Prostate gland (tissue), 2 donors: ENCODE data around the gene CST11. TPM values are rescaled to one million over a fixed set of nuclear protein-coding genes. Genes with fewer than 3 reads are reported as not detected.

Experiments
- DNase-seq: peaks from one replicate; pipeline ENCODE4 v3.0.0-alpha.2; 2019; ENCODE audit warnings: low spot score
- H3K27ac ChIP-seq, 2 donors: fragments of 200-600 bp; sonication (generic); 2 replicates each; pipeline ENCODE4 v1.5.1; 2017 to 2019
- H3K27me3 ChIP-seq: fragments of 200-600 bp; sonication (generic); replicated peaks from 2 replicates; pipeline ENCODE4 v1.5.1; 2019; ENCODE audit not compliant: insufficient read depth
- H3K36me3 ChIP-seq, 2 donors: fragments of 200-600 bp; sonication (generic); 1 replicate in 1 of 2; 2 replicates in 1 of 2; pipeline versions ENCODE4 v1.5.1 to v1.8.1; 2017 to 2019
- H3K4me1 ChIP-seq: fragments of 200-600 bp; sonication (generic); replicated peaks from 2 replicates; pipeline ENCODE4 v1.5.1; 2019
- H3K4me3 ChIP-seq, 2 donors: fragments of 200-600 bp; sonication (generic); 2 replicates each; pipeline ENCODE4 v1.5.1; 2017 to 2019
- H3K9me3 ChIP-seq: fragments of 200-600 bp; sonication (generic); 2 replicates; pipeline ENCODE4 v1.5.1; 2017
- CTCF ChIP-seq, 4 experiments: fragments of 200-600 bp in 2 of 4; fragments of 450-650 bp in 2 of 4; sonication (generic) in 2 of 4; IDR thresholded peaks; 1 replicate in 3 of 4; 2 replicates in 1 of 4; pipeline ENCODE4 v1.5.1; 2016 to 2019; ENCODE audit warnings: antibody characterized with exemption in 4 of 4, mild to moderate bottlenecking in 2 of 4, moderate library complexity in 2 of 4
- POLR2A ChIP-seq: fragments of 450-650 bp; IDR thresholded peaks from one replicate; pipeline ENCODE4 v1.6.1; 2016; ENCODE audit warnings: antibody characterized with exemption, mild to moderate bottlenecking
- POLR2AphosphoS5 ChIP-seq: sonication (generic); formaldehyde crosslinking; IDR thresholded peaks from one replicate; pipeline ENCODE4 v1.6.1; 2017; ENCODE audit warnings: antibody characterized with exemption
- WGBS: methylation state at CpG from one replicate; pipeline ENCODE4 v1.1.5; 2018; 5-methylcytosine and 5-hydroxymethylcytosine counted together
- intact Hi-C: fragments of 100-400 bp; cut with DNase I; formaldehyde crosslinking; loops from one replicate; pipeline ENCODE4 v1.14.2; 2022
- total RNA-seq, 2 donors: library from RNA; depleted of rRNA; stranded (reverse); fragments of >200 nt; gene quantifications; one replicate each; pipeline ENCODE4 v1.1.0, GENCODE V29; 2016

Gene CST11
- total RNA-seq, 2 donors from 2014 or later: not detected

GRCh38 chr20:23454816-23455215 is 2.1 kb upstream of the CST11 start:
- Histone ChIP-seq H3K4me1 (no peaks in the 10 kb centered on the region), H3K4me3 (no peak overlapping the region), H3K27ac (no peak overlapping the region), H3K9me3 (no peaks in the 10 kb centered on the region), H3K36me3 (no peaks in the 10 kb centered on the region), H3K27me3 (no peaks in the 10 kb centered on the region)
- DNase-seq: no peak
- 94% methylated on average over 1 of the region's 1 CpG for WGBS
- intact Hi-C loops: no loop called here
- TF ChIP-seq CTCF (IDR thresholded peaks at IDR 0.05) (no peak), POLR2A (no peak), POLR2AphosphoS5 (no peak)

- H3K4me3 ChIP-seq: no peak overlapping the region
- no peaks in the 10 kb centered on the region for H3K9me3 ChIP-seq
- H3K27me3 ChIP-seq: no peaks in the 10 kb centered on the region
- peak; percentile 2 for DNase-seq
- no peaks in the 10 kb centered on the region for H3K36me3 ChIP-seq
- no peak overlapping the region for H3K27ac ChIP-seq
- WGBS: 92% methylated on average over 15 of the region's 15 CpGs
- TF ChIP-seq POLR2A (no peak), POLR2AphosphoS5 (no peak), CTCF (IDR thresholded peaks at IDR 0.05) (no peak)
- intact Hi-C loops: no loop called here
- H3K4me1 ChIP-seq: no peaks in the 10 kb centered on the region
These were observed 1.2 kb upstream of the CST11 start for GRCh38 chr20:23453549-23454543.

GRCh38 chr20:23451956-23452487 is 654 bp downstream of the CST11 start:
- DNase-seq: no peak
- Histone ChIP-seq H3K36me3 (no peaks in the 10 kb centered on the region), H3K27me3 (no peaks in the 10 kb centered on the region), H3K9me3 (no peaks in the 10 kb centered on the region), H3K4me1 (no peaks in the 10 kb centered on the region), H3K27ac (no peak overlapping the region), H3K4me3 (no peak overlapping the region)
- TF ChIP-seq POLR2AphosphoS5 (no peak), POLR2A (no peak), CTCF (IDR thresholded peaks at IDR 0.05) (no peak)
- 42% methylated on average over 11 of the region's 11 CpGs for WGBS
- intact Hi-C loops: no loop called here

GRCh38 chr20:23450877-23451276 is 1.8 kb downstream of the CST11 start:
- no peak for TF ChIP-seq POLR2AphosphoS5
- TF ChIP-seq CTCF (IDR thresholded peaks at IDR 0.05): no peak
- no peak for TF ChIP-seq POLR2A
- Histone ChIP-seq H3K4me3 (no peak overlapping the region), H3K9me3 (no peaks in the 10 kb centered on the region), H3K36me3 (no peaks in the 10 kb centered on the region), H3K27me3 (no peaks in the 10 kb centered on the region), H3K4me1 (no peaks in the 10 kb centered on the region), H3K27ac (no peak overlapping the region)
- intact Hi-C loops: no loop called here
- WGBS: 100% methylated on average over 1 of the region's 1 CpG
- no peak for DNase-seq
